ENCODE results near the gene ZNF227. TPM values are rescaled to one million over a fixed set of nuclear protein-coding genes. Genes with fewer than 3 reads are reported as not detected.

ZNF227 gene
- total and polyA plus RNA-seq, 12 donors: 4.7 to 33.2 (median 18.4) TPM

- Histone ChIP-seq H3K27me3 (no peaks in the 10 kb centered on the region), H3K27ac (no peak overlapping the region), H3K4me3 (no peak overlapping the region), H3K4me1 (replicated peaks in 1 of 2) (no peaks in the 10 kb centered on the region), H3K36me3 (replicated peaks in 1 of 2) (peaks cover 0 to 7% of the 10 kb centered on the region in 2 donors), H3K9me3 (replicated peaks in 1 of 3) (no peaks in the 10 kb centered on the region)
- TF ChIP-seq POLR2A (IDR thresholded peaks at IDR 0.05): no peak
- TF ChIP-seq, protein P1, sequence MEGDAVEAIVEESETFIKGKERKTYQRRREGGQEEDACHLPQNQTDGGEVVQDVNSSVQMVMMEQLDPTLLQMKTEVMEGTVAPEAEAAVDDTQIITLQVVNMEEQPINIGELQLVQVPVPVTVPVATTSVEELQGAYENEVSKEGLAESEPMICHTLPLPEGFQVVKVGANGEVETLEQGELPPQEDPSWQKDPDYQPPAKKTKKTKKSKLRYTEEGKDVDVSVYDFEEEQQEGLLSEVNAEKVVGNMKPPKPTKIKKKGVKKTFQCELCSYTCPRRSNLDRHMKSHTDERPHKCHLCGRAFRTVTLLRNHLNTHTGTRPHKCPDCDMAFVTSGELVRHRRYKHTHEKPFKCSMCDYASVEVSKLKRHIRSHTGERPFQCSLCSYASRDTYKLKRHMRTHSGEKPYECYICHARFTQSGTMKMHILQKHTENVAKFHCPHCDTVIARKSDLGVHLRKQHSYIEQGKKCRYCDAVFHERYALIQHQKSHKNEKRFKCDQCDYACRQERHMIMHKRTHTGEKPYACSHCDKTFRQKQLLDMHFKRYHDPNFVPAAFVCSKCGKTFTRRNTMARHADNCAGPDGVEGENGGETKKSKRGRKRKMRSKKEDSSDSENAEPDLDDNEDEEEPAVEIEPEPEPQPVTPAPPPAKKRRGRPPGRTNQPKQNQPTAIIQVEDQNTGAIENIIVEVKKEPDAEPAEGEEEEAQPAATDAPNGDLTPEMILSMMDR (IDR thresholded peaks at IDR 0.05): no peak
- DNase-seq: no peak
- intact Hi-C loops (cut with DNase I): no loop called here
- 84 to 88% (median 85%) methylated on average over 4 of the region's 4 CpGs for WGBS, 4 donors
Measured at GRCh38 chr19:44284968-44285367, 72.6 kb downstream of the ZNF227 start.

Other genes starting within 250 kb of the ZNF227 start
- gene ZNF155, start 228.3 kb upstream of the ZNF227 start, total RNA-seq: 10 to 100 TPM in 4 of 9 donors, 1 to 10 TPM in 5; 2.6 to 18.8 (median 9.9) TPM
- 10 to 100 TPM; 10.9 to 13.0 (median 12.0) TPM for gene ZNF155, start 228.3 kb upstream of the ZNF227 start, polyA plus RNA-seq
- gene ZNF230, start 209.6 kb upstream of the ZNF227 start, total RNA-seq: 1 to 10 TPM; 1.4 to 6.1 (median 4.5) TPM
- gene ZNF230, start 209.6 kb upstream of the ZNF227 start, polyA plus RNA-seq: 1 to 10 TPM; 3.0 to 3.5 (median 3.2) TPM
- gene ZNF222, start 187.2 kb upstream of the ZNF227 start, total RNA-seq: 10 to 100 TPM in 1 of 9 donors, 1 to 10 TPM in 8; 2.3 to 10.9 (median 4.5) TPM
- gene ZNF222, start 187.2 kb upstream of the ZNF227 start, polyA plus RNA-seq: 1 to 10 TPM; 4.1 to 7.8 (median 4.5) TPM
- 10 to 100 TPM in 1 of 9 donors, 1 to 10 TPM in 8; 1.6 to 12.5 (median 6.2) TPM for gene ZNF223, start 160.5 kb upstream of the ZNF227 start, total RNA-seq
- 1 to 10 TPM; 4.9 to 6.6 (median 4.9) TPM for gene ZNF223, start 160.5 kb upstream of the ZNF227 start, polyA plus RNA-seq
- gene ZNF284, start 140.4 kb upstream of the ZNF227 start, total RNA-seq: 1 to 10 TPM; 1.8 to 4.3 (median 2.9) TPM
- 1 to 10 TPM; 1.1 to 2.7 (median 2.0) TPM for gene ZNF284, start 140.4 kb upstream of the ZNF227 start, polyA plus RNA-seq
- 10 to 100 TPM; 14.6 to 35.1 (median 29.8) TPM for gene ZNF224, start 118.2 kb upstream of the ZNF227 start, total RNA-seq
- gene ZNF224, start 118.2 kb upstream of the ZNF227 start, polyA plus RNA-seq: 10 to 100 TPM; 14.5 to 44.6 (median 30.8) TPM
- gene ZNF225, start 99.1 kb upstream of the ZNF227 start, total RNA-seq: 10 to 100 TPM in 1 of 9 donors, 1 to 10 TPM in 8; 3.3 to 10.3 (median 7.5) TPM
- 1 to 10 TPM; 2.5 to 5.3 (median 3.0) TPM for gene ZNF225, start 99.1 kb upstream of the ZNF227 start, polyA plus RNA-seq
- 10 to 100 TPM in 8 of 9 donors, 1 to 10 TPM in 1; 5.9 to 19.4 (median 13.6) TPM for gene ZNF234, start 71.0 kb upstream of the ZNF227 start, total RNA-seq
- gene ZNF234, start 71.0 kb upstream of the ZNF227 start, polyA plus RNA-seq: 10 to 100 TPM in 1 of 3 donors, 1 to 10 TPM in 2; 2.4 to 11.0 (median 5.1) TPM
- gene ZNF226, start 47.4 kb upstream of the ZNF227 start, total RNA-seq: 10 to 100 TPM; 18.9 to 97.7 (median 47.0) TPM
- gene ZNF226, start 47.4 kb upstream of the ZNF227 start, polyA plus RNA-seq: 10 to 100 TPM; 21.9 to 70.2 (median 32.1) TPM
- gene ZNF233, start 47.4 kb downstream of the ZNF227 start, total RNA-seq: 1 to 10 TPM in 6 of 9 donors, under 1 TPM in 3; 0.69 to 9.1 (median 1.8) TPM
- gene ZNF233, start 47.4 kb downstream of the ZNF227 start, polyA plus RNA-seq: 1 to 10 TPM in 2 of 3 donors, under 1 TPM in 1; 0.57 to 3.3 (median 2.1) TPM
- 10 to 100 TPM in 1 of 9 donors, 1 to 10 TPM in 8; 1.0 to 17.0 (median 4.0) TPM for gene ZNF235, start 92.5 kb downstream of the ZNF227 start, total RNA-seq
- 1 to 10 TPM; 2.0 to 7.2 (median 2.2) TPM for gene ZNF235, start 92.5 kb downstream of the ZNF227 start, polyA plus RNA-seq
- gene ZNF112, start 144.1 kb downstream of the ZNF227 start, total RNA-seq: 10 to 100 TPM in 2 of 9 donors, 1 to 10 TPM in 7; 3.9 to 12.8 (median 6.8) TPM
- gene ZNF112, start 144.1 kb downstream of the ZNF227 start, polyA plus RNA-seq: 1 to 10 TPM; 1.0 to 5.8 (median 1.5) TPM
- gene ZNF285, start 189.1 kb downstream of the ZNF227 start, total RNA-seq: 1 to 10 TPM; 1.6 to 9.4 (median 4.4) TPM
- 1 to 10 TPM; 2.5 to 4.9 (median 3.0) TPM for gene ZNF285, start 189.1 kb downstream of the ZNF227 start, polyA plus RNA-seq
- gene ZNF229, start 235.9 kb downstream of the ZNF227 start, total RNA-seq: 10 to 100 TPM in 3 of 9 donors, 1 to 10 TPM in 6; 5.0 to 18.5 (median 9.0) TPM
- gene ZNF229, start 235.9 kb downstream of the ZNF227 start, polyA plus RNA-seq: 1 to 10 TPM; 2.3 to 8.4 (median 3.0) TPM

Measured in adrenal gland (tissue), 12 donors.